Heart left ventricle (tissue), 16 donors: ENCODE measurements around the gene SUFU. TPM values are rescaled to one million over a fixed set of nuclear protein-coding genes. Genes with fewer than 3 reads are reported as not detected.
"Not testable (repeated sequence)": the region's sequence is repeated elsewhere in the genome, so short reads cannot be mapped to it uniquely, and the experiment has no call there.

Experiments used
- ATAC-seq, 4 donors: fragments of 200-7000 bp; cut with Tn5 transposase; one replicate each; pipeline ENCODE4 v1.9.1; 2020 to 2022; ENCODE audit warnings: moderate library complexity in 4 of 4, mild to moderate bottlenecking in 3 of 4, moderate number of reproducible peaks in 1 of 4
- DNase-seq, 5 donors: peaks; one replicate each; pipeline ENCODE4 v3.0.0-alpha.2; 2020
- H3K27ac ChIP-seq, 12 donors: fragments of 200-600 bp; sonication (generic) in 4 of 12; one replicate each; pipeline versions ENCODE4 v1.5.0 to v1.8.0; 2016 to 2022; ENCODE audit warnings: mild to moderate bottlenecking in 2 of 12
- H3K27me3 ChIP-seq, 9 donors: fragments of 200-600 bp; sonication (generic) in 2 of 9; one replicate each; pipeline versions ENCODE4 v1.5.1 to v1.8.0; 2016 to 2022; ENCODE audit warnings: mild to moderate bottlenecking in 3 of 9
- H3K36me3 ChIP-seq, 9 donors: fragments of 200-600 bp; sonication (generic) in 2 of 9; one replicate each; pipeline versions ENCODE4 v1.5.0 to v1.8.0; 2018 to 2022; ENCODE audit warnings: mild to moderate bottlenecking in 2 of 9
- H3K4me1 ChIP-seq, 12 donors: fragments of 200-600 bp; sonication (generic) in 4 of 12; one replicate each; pipeline versions ENCODE4 v1.5.0 to v1.8.0; 2016 to 2022; ENCODE audit warnings: mild to moderate bottlenecking in 3 of 12
- H3K4me3 ChIP-seq, 12 donors: fragments of 200-600 bp; sonication (generic) in 4 of 12; one replicate each; pipeline versions ENCODE4 v1.5.0 to v1.8.0; 2017 to 2022; ENCODE audit warnings: mild to moderate bottlenecking in 9 of 12, moderate library complexity in 4 of 12
- H3K9me3 ChIP-seq, 12 donors: fragments of 200-600 bp; sonication (generic) in 4 of 12; one replicate each; pipeline versions ENCODE4 v1.5.0 to v1.8.0; 2016 to 2022; ENCODE audit warnings: mild to moderate bottlenecking in 1 of 12
- POLR2A ChIP-seq, 2 donors: fragments of 450-650 bp; IDR thresholded peaks; one replicate each; pipeline ENCODE4 v1.6.1; 2017; ENCODE audit warnings: antibody characterized with exemption in 2 of 2, mild to moderate bottlenecking in 2 of 2, moderate library complexity in 2 of 2
- WGBS, 4 donors: extraction: QIAGEN DNeasy Blood & Tissue Kit in 2 of 4; methylation state at CpG; one replicate each; pipeline versions ENCODE4 v1.1.5 to v1.1.7; 2013 to 2018; 5-methylcytosine and 5-hydroxymethylcytosine counted together
- intact Hi-C, 10 donors: fragments of 100-400 bp; cut with DNase I; formaldehyde crosslinking; loops; one replicate each; pipeline versions ENCODE4 v1.11.1 to v1.14.2; 2022
- polyA plus RNA-seq, 2 donors: library from polyadenylated mRNA; stranded (reverse); fragments of 200-250 nt; gene quantifications; one replicate each; pipeline ENCODE4 v1.2.3, GENCODE V29; 2013
- total RNA-seq, 9 donors: library from RNA; depleted of rRNA in 2 of 9; stranded (reverse); fragments of >200 nt in 2 of 9; fragmentation: NEBNext Ultra II Directional in 3 of 9; extraction: Animal tissue kit (Norgen Biotek cat#: 25700) in 3 of 9; gene quantifications; one replicate each; pipeline versions ENCODE4 v1.1.0 to v1.2.4, GENCODE V29; 2016 to 2023
- TF ChIP-seq, protein P1 (sequence below), 12 donors: fragments of 200-600 bp; sonication (generic) in 4 of 12; IDR thresholded peaks; one replicate each; pipeline versions ENCODE4 v1.5.0 to v1.8.0; 2018 to 2022; ENCODE audit warnings: antibody characterized with exemption in 12 of 12, mild to moderate bottlenecking in 5 of 12
- donor health status: ischemic (EF 13 %, LVEDD 7.1; RV severe dilation, severe dysfunction).
- donor health status: healthy with polysubstance abuse.
- donor health status: DM: no; HTN: yes; CAD: no.
- donor health status: DM: no; HTN: no; CAD: no.
- donor health status: ischemic (EF 25% LVEDD 6.9; RV normal size, moderate dysfunction).
- donor health status: ischemic (EF 25% LVEDD 5.7; RV mildly dilated, moderate dysfunction).
- donor health status: healthy.
- donor health status: DM: yes; HTN: yes; CAD: no.
- donor health status: ischemic (EF 35%, LVEDD 5.7; RV mildly dilated, moderate dysfunction).
- donor health status: nonischemic (EF 11% LVEDD 7.7; RV severe dilation, severe dysfunction).
- donor health status: DM: yes; HTN: yes; CAD: no.
- donor health status: PGD.
- donor health status: ischemic (EF 29% LVEDD 5.4; RV normal size, mild dysfunction).
- donor health status: nonischemic (EF 23%, LVEDD 6.1; RV moderate dilation, normal function).

The SUFU gene
- total and polyA plus RNA-seq, 11 donors = 3.7 to 12.7 (median 7.5) TPM

DNA sequence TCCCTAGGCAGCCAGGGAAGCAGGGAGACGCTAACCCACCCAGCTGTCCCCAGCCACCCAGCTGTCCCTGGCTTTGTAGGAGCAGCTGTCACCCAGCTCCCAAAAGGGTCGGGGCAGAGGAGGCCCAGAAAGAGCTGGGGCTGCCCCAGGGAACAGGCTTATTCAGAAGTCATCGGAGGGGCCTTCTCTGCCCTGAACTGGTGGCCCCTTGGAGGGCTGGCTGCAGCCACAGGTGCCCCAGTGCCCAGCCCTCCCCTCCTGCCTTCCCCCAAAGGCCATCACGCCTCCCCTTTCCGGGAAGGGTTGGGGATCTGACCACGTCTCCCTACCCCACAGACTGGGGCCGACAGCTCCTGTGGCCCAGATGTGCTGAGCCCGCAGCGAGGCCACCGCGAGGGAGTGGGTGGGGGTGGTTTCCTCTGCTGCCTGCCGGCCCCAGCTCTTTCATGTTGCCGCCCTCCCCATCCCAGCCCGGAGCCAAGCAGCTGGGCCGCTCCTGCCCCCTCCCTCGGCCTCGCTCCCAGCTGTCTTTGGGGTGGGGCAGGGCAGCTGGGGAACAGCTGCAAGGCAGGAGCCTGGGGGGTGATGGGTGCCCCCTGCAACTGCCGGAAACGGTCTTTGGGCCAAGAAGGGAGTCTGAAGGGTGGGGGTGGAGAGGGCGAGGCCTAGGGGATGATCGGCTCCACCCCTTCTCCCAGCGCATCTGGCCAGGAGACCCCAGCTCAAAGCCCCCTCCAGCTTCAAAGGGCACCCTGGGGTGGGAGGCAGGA is 157.3 kb downstream of the SUFU start:
- DNase-seq = peak; percentile 70 to 88 (median 80)
- 10 to 21% (median 18%) methylated on average over 2 to 22 of the region's 22 CpGs for WGBS, 4 donors
- ATAC-seq = peak; percentile 9 to 84 (median 78)
- Histone ChIP-seq H3K36me3 (peaks cover 0 to 34% (median 28%) of the 10 kb centered on the region in 9 donors), H3K27ac (peak overlapping the region in 10 of 12 donors; percentile 2 to 74 (median 47)), H3K27me3 (no peaks in the 10 kb centered on the region), H3K9me3 (no peaks in the 10 kb centered on the region), H3K4me3 (peak overlapping the region in 3 of 12 donors; percentile 3 to 25 (median 15)), H3K4me1 (peaks cover 4 to 48% (median 31%) of the 10 kb centered on the region in 12 donors)
- TF ChIP-seq, protein P1, sequence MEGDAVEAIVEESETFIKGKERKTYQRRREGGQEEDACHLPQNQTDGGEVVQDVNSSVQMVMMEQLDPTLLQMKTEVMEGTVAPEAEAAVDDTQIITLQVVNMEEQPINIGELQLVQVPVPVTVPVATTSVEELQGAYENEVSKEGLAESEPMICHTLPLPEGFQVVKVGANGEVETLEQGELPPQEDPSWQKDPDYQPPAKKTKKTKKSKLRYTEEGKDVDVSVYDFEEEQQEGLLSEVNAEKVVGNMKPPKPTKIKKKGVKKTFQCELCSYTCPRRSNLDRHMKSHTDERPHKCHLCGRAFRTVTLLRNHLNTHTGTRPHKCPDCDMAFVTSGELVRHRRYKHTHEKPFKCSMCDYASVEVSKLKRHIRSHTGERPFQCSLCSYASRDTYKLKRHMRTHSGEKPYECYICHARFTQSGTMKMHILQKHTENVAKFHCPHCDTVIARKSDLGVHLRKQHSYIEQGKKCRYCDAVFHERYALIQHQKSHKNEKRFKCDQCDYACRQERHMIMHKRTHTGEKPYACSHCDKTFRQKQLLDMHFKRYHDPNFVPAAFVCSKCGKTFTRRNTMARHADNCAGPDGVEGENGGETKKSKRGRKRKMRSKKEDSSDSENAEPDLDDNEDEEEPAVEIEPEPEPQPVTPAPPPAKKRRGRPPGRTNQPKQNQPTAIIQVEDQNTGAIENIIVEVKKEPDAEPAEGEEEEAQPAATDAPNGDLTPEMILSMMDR (IDR thresholded peaks at IDR 0.05) = no peak
- intact Hi-C loops = no loop called here

DNA sequence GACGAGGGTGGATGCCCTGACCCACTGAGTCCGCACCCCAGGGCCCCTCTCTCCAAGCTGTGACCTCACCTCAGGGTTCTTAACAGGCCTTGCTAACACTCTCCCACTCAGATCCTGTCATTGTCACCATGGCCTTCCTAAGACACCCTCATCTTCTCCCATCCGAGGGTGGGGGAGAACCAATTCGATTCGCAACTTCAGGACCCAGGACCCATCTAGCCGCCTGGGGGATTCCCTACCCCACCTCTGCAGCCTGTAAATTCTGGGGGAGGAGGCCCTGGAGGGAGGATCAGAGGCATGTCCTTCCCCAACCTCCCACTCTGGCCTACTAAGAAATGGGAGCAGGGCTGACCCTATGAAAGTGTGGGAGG is 157.9 kb downstream of the SUFU start:
- peak in 3 of 4 donors; percentile 1 to 20 (median 6) for ATAC-seq
- H3K36me3 ChIP-seq = peaks cover 0 to 28% (median 23%) of the 10 kb centered on the region in 9 donors
- 53 to 68% (median 56%) methylated on average over 5 to 6 of the region's 6 CpGs for WGBS, 4 donors
- H3K4me3 ChIP-seq = peak overlapping the region in 1 of 12 donors; percentile 25
- intact Hi-C loops = no loop called here
- no peaks in the 10 kb centered on the region for H3K9me3 ChIP-seq
- peak overlapping the region in 7 of 12 donors; percentile 42 to 74 (median 48) for H3K27ac ChIP-seq
- TF ChIP-seq, protein P1 (IDR thresholded peaks at IDR 0.05) = no peak
- TF ChIP-seq POLR2A (IDR thresholded peaks at IDR 0.05) = no peak
- H3K4me1 ChIP-seq = peaks cover 4 to 46% (median 31%) of the 10 kb centered on the region in 12 donors
- DNase-seq = no peak
- no peaks in the 10 kb centered on the region for H3K27me3 ChIP-seq

DNA sequence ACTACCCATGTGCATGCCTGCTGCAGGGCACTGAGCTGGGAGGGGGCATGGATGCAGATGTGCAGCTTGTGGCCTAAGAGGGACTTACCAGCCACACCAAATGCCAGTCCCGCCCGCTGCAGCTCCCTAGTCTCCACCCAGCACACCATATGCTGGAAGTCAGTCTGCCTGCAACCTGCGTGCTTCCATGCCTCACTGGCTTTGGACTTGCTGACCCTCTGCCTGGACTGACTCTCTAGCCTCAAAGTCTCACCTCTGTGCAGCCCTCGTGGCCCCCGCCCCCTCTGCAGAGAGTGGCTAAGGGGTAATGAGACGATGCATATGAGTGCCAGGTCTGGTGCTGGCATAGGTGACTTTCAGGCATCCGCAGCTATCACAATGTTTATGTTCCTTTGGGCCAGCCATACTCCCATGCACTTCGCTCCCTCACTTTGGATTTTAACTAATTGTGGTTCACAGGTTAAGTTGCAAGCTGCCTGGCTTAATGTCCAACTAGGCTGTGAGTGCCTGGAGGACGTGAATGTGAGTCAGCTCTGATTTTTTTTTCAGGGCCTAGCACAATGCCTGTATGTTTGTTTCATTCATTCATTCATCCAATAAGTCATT is 162.2 kb downstream of the SUFU start:
- H3K36me3 ChIP-seq = no peaks in the 10 kb centered on the region
- ATAC-seq (no peak), DNase-seq (peak in 1 of 5 donors; percentile 20)
- TF ChIP-seq, protein P1 (IDR thresholded peaks at IDR 0.05) = no peak
- TF ChIP-seq POLR2A (IDR thresholded peaks at IDR 0.05) = no peak
- WGBS, 4 donors = 85 to 90% (median 87%) methylated on average over 8 to 9 of the region's 9 CpGs
- no peak overlapping the region for H3K27ac ChIP-seq
- no peak overlapping the region for H3K4me3 ChIP-seq
- intact Hi-C loops = no loop called here
- H3K4me1 ChIP-seq = peaks cover 0 to 37% (median 23%) of the 10 kb centered on the region in 12 donors
- H3K27me3 ChIP-seq = no peaks in the 10 kb centered on the region
- H3K9me3 ChIP-seq = no peaks in the 10 kb centered on the region

DNA sequence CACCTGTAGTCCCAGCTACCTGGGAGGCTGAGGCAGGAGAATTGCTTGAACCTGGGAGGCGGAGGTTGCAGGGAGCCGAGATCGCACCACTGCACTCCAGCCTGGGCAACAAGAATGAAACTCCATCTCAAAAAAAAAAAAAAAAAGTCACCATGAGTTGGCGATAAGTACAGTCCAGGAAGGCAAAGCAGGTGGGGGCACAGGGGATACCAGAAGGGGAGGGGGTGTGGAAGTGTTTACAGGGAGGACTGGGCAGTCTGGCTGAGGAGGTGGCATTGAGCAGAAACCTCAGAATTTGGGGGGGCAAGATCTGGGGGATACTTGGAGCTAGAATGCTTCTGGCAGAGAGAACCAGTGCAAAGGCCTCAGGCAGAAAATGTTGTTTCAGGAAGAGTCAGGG is 163.6 kb downstream of the SUFU start:
- H3K36me3 ChIP-seq, ATAC-seq, H3K9me3 ChIP-seq, DNase-seq, H3K4me3 ChIP-seq, intact Hi-C loops, H3K27me3 ChIP-seq, H3K27ac ChIP-seq: not testable (repeated sequence)
- H3K4me1 ChIP-seq = peaks cover 0 to 38% (median 17%) of the 10 kb centered on the region in 12 donors
- WGBS, 4 donors = 93 to 97% (median 95%) methylated on average over 4 of the region's 4 CpGs
